Activated T-cell treated with anti-CD3 and anti-CD28 coated beads for 4 hours (primary cell): ENCODE data around the gene INTS1.
"Not testable (repeated sequence)": the region's sequence is repeated elsewhere in the genome, so short reads cannot be mapped to it uniquely, and the experiment has no call there.

Source experiments
- DNase-seq: peaks from one replicate; pipeline ENCODE4 v3.0.0-alpha.2; 2020

INTS1 gene

DNA sequence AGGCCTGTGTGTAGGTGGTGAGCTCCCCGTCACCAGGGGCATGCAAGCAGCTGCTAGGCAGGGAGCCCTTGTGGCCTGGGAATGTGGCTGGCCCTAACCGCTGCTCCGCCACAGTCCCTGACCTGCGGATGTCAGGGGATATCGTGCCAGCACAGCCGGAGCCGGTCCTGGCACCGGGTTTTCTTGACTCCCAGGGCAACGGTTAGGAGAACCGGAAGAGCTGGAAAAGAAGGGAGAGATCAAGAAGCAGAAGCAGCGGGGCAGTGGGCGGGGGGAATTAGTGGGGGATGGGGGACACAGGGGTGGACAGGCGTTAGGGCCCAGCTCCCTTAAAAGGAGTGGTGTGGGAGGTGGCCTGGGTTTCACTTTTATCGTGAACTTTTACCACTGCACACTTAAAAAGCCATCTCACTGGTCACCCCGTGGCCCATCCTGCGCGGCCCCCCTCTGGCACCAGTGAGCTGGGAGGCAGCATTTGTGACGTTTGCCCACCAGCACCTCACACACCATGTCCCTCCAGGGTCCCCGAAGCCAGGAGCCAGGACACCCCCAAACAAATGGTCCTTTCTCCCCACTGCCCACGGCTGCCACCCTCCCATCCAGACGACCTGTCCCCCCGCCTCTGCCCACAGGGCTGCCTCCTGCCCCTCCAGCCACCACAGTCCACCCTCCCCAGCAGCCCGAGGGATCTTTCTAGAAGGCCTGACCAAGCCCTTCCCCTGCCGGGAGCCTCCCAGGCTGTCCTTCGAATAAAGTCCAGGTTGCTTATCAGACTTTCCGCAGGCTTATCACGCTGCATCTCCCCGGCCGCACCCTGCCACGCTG is 43.2 kb downstream of the INTS1 start:
- DNase-seq, result no peak

DNA sequence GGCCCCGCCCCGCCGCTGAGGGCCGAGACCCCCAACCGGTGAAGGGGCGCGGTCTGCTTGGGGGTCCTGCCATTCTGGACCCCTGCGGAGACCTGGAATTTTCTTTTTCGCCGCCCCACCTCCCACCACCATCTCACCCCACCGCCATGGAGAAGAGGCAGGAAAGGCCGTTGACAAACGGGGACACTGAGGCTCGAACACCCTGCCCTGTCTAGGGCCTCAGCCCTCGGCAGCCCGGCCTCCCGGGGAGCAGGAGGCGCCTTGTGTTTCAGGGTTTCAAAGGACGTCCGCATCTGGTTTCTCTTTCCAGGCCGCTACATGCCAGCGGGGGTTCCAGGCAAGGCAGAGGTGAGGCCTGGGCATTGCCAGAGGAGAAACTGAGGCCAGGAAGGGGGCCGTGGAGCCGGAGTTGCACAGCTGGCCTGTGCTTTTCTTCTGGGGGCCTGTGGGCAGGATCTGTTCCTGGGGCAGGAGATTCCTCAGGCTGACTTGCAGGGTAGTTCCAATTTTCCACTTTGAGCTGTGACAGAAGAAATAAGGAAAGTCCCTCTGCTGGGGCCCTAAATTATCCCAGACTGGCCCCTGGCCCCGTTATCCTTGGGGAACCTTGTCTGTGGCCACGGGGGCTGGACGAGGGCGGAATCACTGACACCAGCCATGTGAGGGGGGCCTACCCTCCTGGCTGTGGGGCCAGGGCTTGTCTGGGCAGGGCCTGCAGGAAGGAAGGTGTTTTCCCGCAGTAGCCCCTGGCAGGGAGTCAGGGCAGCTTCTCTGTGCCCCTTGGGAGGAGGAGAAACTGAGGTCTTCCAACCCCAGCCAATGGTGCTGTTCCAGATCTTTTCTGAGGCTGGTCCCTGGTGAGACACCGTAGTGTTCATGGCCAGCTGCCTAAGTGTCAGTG is 44.0 kb downstream of the INTS1 start:
- DNase-seq, result no peak

DNA sequence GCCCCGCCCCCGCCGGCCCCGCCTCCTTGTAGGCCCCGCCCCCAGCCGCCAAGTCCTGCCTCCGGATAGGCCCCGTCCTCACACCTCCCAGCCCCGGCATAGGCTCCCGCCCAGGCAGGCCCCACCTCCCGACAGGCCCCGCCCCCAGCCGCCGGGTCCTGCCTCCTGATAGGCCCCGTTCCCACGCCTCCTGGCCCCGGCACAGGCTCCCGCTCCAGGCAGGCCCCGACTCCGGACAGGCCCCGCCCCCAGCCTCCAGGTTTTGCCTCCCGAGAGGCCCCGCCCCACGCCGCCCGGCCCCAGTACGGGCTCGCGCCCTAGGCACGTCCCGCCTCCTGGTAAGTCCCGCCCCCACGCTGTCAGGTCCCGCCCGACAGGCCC is 44.7 kb downstream of the INTS1 start:
- peak; percentile 93 for DNase-seq

DNA sequence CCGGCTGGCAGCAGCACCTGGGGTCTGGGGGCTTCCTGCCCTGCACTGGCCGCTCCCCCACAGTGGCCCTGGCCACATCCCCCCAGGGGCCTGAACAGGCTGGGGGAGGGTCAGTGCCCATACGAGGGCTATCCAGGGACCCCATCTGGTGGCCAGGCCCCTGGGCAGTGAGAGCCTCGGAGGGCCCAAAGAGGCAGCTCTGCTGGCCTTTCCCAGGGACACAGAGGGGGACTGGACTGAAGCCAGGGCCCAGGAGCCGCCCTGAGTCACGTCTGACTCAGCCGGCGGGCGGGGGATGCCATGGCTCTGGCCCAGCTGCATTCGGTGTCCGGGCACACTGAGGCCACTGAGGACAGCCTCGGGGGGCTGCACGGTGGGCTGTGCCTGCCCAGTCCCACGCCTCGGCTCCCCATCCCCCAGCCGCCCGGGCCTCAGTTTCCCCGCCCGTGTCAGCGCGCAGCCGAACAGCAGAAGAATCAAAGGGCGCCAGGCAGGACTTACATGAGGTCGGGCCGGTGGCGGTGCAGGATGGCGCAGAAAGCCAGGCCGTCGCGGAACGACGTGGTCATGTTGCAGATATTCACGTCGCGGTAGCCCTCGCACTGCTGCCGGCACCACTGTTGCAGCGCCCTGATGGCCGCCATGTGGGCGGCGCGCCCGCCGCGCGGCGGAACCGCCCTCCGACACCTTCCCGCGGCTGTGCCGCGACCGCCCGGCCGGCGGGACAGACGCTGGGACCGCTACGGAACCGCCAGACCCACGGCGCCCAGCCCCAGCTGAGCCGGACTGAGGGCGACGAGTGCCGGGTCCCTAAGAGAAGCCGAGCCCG is 45.3 kb downstream of the INTS1 start, which contains the start of gene MICALL2:
Gene MICALL2 (minus strand): TSS at position 788 of the 829 bp plus-strand sequence. CDS start 144 bp downstream, at position 644.
- DNase-seq, result no peak

DNA sequence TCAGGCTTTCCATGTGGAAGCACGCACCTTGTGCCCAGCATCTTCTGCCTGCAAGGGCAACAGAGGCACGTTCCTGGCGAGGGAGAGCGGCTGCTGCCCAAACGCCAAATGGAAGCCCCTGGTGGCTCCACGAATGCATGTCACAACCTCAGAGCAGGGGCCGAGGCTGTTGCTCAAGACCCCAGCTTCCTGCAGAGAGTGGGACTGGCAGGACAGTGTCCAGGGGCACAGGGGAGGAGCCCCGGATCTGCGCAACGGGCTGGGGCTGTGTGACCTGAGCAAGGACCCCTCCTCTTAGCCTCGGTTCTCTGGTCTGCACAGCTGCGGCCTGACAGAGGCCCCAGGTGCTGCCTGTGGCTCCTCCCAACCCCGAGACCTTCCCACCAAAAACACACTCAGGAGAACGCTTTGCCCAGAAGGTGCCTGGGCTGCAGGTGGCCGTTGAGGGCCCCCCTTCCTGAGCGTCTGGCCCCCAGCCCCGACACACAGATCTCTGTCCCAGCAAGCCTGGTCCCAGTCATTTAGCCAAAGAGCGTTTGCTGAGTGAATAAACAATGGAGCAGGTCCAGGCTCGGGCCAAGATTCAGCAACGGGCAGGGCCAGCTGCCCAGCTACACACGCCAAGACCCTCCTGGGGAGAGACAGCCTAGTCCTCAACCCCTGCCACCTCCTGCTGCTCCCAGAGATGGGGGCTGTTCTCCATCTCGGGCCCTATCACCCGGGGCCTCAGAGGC is 46.1 kb downstream of the INTS1 start:
- DNase-seq, result no peak

DNA sequence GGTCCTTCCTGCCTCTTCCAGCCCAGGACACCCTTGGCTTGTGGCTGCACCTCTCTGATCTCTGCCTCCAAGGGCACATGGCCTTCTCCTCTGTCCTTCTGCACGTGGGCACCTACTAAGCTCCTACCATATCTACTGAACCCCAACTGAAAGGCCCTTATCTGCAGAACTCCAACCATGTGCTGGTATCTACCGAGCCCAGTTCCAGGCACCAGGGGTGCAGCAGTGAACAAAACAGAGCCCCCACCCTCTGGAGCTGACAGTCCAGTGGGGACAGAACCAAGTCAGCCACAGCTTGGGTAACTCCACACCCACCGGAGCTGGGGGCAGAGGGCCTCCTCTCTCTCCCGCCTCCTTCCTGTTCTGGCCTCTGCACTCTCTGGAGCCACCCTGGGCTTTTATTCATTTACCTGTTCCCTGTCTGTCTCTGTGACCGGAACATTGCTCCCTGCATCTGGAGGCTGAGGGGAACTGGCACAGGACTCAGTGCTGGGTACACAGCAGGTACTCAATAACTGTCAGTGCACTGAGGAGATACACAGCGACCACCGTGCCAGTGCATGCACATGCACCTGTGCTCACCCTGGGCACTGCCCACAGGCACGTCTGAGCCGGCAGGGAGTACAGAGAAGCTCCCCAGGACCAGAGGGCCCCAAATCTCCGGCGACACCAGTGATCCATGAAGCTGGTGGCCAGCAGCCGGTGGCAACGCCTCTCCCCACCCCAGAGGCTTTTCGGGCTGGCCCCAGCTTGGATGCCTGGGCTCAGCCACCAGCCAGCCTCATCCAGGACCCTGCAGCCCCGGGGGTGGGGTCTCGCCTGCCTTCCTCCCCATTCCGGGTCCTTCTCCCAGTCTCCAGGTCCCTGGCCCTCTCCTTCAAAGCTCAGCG is 46.9 kb downstream of the INTS1 start:
- DNase-seq, result no peak

DNA sequence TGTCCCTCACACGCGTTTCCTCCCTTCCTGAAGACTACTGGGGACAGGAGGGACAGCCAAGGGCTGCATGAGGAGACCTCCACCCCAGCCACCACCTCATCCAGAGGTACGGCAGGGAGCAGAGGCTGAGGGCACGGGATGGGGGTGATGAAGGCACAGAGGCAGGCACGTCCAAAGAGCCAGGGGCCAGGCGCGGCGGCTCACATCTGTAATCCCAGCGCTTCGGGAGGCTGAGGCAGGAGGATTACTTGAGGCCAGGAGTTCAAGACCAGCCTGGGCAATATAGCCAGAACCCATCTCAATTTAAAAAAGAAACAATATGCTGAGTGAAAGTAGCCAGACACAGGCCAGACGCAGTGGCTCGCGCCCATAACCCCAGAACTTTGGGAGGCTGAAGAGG is 48.2 kb downstream of the INTS1 start:
- no peak for DNase-seq

DNA sequence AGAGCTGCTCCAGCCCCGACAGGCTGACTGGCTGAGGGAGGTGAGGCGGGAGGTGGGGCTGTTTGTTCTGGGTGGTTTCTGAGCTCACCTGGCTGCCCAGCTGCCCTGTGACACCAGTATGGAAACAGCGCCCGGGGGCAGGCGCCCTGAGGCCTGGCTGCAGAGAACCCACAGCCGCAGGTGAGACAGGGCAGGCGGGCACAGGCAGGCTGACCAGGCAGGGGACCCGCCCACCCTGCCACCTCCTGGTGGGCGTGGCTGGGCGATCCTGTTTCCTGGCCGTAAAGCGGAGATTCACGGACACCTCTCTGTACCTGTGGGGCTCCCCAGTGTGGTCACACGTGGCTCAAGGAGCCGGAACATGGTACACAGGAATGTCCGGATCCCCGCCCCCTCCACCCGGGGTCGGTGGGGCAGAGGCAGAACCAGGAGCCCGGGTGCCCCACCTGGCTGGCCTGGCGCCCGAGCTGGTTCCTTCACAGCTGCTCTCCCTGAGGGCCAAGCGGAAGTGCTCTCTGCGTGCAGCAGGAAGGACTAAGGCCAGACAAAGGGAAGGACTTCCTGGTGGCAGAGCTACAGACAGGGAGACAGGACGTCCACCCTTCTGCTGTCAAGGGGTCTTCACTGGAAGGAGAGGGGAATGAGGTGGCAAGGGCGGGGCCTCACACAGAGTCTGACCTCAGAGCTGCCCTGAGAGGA is 48.8 kb downstream of the INTS1 start:
- DNase-seq, result no peak

DNA sequence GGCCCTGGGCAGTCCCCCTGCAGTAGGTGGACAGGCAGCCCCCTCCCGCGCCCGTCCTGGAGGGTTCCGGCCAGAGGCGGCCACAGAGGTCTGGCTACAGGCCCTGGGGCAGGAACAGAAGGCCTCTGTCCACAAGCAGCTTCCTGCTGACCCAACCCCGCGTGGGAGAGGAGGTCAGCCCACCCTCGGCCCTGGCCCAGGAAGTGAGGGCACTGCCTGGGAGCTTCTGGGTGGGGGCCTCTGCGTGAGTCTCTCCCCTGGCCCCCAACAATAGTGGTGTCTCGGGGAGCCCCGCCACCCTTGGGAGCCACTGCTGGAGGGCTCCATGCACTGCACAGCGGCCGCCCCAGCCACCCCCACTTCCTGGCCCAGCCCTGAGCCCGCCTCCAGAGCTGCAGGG is 49.6 kb downstream of the INTS1 start:
- DNase-seq, result no peak

DNA sequence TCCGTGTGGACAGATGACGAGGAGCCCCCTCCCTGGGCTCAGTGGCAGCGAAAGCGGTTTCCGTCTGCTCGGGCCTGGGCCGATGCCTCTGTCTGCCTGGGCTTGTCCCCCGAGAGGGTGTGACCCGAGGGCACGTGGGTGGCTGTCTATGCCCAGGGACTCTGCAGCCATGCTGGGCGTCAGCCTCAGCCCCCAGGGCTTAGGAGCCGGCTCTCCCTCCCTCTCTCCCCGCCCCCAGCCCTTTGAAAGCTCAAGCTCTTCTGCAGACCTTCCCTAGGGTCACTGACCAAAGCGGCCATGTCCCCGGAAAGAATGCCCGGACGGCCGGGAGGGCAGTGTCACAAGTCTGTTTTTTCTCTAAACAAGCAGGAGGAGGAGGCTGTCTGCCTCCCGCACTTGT is 52.0 kb downstream of the INTS1 start:
- no peak for DNase-seq

DNA sequence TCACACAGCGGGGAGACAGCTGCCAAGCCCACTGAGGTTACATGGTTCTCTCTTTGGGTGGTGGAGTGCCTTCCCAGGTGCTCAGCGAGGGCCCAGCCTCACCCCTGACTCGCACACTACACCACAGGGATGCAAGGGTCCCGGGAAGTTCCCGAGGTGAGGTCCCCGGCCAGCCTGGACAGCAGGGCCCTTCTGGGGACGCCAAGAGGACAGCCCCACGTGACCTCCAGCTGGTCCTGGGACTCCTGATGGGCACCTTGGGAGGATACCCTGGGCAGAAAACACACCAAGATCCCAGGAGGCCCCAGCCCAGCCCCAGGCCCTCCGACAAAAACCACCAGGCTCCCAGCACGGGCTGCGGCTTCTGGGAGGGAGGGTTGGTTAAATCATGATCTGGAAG is 53.2 kb downstream of the INTS1 start:
- no peak for DNase-seq

DNA sequence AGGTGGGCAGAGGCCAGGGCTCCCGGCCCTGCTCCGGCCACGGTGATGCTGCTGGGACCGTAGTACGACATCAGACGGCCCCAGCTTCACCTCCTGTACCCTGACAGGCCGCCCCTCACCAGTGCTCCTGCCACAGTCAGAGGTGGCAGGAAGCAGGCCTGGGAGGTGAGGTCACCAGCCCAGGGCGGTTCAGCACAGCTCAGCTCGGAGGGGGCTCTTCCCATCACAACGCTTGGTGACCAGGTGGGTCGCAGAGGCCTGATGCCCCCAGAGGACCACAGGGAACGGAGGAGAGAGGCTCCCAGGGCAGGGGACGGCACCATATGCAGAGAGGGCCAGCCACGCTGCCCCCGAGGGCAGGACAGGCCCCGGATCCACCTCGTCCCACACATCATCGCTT is 53.8 kb downstream of the INTS1 start:
- DNase-seq, result no peak

DNA sequence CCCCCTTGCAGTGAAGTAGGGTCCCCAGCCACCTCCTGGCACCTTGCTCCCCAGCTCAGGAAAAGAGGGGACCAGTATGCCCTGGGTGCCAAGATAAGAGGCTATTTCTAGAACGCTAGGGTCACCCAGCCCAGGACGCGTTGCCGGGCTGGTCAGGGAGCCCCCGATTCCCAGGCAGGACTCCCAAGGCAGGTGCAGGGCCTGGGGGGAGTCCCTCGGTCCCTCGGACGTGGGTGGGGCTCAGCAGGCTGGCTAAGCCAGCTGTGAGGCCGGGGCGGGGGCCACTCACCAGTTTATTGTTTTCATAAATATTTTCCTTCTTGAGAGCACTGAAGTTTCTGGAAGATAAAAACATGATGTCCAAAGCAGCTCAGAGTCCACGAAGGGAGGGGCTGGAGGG is 54.2 kb downstream of the INTS1 start:
- DNase-seq, result no peak

DNA sequence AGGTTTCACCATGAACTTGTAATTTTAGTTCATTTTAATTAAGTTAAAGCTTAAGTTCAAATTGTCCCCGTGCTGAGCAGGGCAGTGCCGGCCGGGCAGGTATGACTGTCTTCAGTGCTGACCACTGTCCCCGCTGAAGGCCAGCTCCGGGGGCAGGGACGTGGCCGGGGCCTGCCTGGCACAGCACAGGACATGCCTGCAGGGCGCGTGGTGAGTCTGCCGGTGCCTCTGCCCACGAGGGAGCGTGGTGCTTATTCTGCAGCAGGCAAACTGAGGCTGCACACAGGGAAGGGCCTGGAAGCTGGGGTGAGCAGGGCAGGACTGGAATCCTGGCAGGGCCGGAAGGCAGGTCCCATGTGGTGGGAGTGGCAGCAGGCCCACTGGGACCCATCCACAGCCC is 54.7 kb downstream of the INTS1 start:
- DNase-seq, result no peak

DNA sequence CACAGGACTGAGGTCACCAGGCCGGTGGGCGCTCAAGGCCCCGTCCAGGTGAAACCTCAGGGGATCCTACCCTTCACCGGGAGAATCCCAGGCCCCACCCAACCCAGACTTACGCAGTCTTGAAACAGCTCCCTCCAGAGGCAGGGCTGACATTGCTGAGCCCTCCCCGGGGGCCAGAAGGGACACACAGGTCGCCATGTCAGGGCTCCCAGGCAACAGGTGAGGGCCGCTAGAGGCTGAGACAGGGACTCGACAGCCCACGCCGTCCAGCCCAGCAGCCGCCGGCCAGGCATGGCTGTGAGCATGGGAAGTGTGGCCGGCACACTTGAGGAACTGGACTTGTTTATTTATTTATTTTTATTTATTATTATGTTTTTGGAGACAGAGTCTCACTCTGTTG is 55.2 kb downstream of the INTS1 start:
- no peak for DNase-seq

DNA sequence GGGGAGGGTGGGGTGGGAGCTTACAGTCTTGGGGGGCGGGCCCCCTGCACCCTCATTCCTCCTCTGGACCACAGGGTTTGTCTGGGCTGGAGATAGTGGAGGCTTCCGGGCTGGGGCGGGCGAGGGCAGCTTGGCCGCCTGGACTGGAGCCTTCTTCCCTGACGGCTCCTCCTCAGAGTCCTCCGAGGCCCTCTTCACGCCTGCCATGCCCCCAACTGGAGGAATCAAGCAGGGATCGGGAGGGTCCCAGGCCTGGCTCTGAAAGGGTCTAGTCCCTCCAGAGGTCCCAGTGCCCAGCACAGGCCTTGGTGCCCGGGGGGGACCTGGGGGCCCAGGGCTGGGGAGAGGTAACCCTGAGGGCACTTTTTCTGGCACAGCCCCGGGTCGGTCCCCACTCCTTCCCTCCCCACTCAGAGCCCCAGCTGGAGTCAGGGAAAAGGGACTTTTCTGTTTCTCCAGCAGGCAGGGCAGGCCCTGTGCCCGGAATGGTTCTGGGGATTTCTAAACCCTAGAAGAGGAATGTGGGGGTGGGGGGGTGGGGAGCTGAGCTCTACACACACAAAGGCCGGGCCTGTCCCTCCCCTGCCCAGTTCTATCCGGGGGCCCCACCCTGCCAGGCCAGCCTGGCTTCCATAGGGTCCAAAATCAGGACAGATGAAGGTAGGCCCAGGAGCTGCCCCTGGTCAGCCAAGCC is 56.5 kb downstream of the INTS1 start:
- DNase-seq, result no peak

DNA sequence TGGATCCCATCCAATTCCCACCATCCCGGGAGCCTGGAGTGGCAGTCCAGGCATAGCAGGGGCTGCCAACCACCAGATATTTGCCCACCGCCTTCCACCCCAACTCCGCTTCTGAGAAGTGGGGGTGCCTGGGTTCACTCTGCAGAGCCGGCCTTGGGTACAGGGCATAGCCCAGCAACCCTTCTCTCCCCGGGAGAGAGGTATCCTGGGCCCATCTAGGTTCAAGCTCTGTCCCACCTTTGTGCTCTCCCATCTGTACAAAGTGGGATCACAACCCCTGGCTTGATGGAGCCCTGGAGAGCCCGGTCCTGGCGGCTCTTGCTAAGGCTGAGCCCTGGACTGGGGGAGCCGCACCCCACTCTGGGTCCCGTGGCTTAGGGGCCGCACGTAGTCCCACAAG is 57.1 kb downstream of the INTS1 start:
- DNase-seq, result no peak

DNA sequence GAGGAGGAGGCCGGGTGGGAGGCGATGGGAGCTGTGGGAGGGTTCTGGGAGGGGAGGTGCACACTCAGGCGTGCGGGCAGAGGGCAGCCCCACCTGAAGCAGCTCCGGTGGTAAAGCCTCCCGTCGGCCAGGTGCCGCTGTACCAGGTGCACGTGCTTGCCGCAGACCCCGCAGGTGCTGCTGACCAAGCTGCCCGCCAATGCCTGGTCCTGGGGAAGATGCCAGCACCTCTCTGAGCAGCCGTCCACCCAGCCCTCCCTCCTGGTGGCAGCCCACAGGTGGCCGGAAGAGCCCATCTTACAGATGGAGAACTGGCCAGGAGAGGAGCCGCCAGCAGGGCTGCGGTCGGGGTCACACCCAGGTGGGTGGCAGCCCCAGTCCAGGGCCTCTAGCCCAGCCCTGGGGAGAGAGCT is 57.6 kb downstream of the INTS1 start:
- DNase-seq, result no peak

DNA sequence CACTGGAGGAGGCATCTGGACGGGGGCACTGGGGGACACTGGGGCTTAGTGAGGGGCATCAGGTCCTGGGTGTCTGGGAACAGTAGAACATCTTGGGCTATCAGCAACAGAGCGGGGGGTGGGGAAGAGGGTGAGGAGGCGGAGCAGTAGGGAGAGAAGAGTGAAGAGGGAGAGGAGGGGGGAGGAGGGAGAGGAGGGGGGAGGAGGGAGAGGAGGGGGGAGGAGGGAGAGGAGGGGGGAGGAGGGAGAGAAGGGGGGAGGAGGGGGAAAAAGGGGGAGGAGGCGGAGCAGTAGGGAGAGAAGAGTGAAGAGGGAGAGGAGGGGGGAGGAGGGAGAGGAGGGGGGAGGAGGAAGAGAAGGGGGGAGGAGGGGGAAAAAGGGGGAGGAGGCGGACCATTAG is 58.2 kb downstream of the INTS1 start:
- not testable (repeated sequence) for DNase-seq

DNA sequence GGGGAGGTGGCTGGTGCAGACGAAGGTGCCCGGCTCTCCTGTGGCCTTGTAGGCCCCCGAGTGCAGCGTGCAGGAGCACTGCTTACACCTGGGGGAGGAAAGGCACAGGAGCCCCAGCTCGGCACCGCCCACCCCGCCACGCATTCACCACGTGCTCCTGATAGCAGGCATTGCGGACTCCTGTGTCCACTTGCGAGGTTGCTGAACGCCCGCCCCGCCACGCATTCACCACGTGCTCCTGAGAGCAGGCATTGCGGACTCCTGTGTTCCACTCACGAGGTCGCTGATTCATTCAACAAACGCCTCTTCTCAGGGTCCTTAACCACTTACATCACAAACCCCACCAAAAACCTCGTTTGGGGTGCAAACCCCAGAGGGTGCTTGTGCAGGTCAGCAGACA is 58.8 kb downstream of the INTS1 start:
- DNase-seq, result no peak
